Upper lobe of left lung (tissue), 6 donors: ENCODE data around the gene EMX1. TPM values are rescaled to one million over a fixed set of nuclear protein-coding genes. Genes with fewer than 3 reads are reported as not detected.

Source experiments
- ATAC-seq, 2 donors: fragments of 200-7000 bp; cut with Tn5 transposase; one replicate each; pipeline ENCODE4 v1.9.1; 2022; ENCODE audit warnings: mild to moderate bottlenecking in 2 of 2, moderate library complexity in 2 of 2; ENCODE audit not compliant: low FRiP score in 2 of 2
- DNase-seq, 2 donors: peaks; one replicate each; pipeline ENCODE4 v3.0.0-alpha.2; 2019 to 2020
- H3K27ac ChIP-seq, 4 donors: fragments of 200-600 bp; sonication (generic); one replicate each; pipeline ENCODE4 v1.5.1; 2016 to 2019
- H3K27me3 ChIP-seq, 4 donors: fragments of 200-600 bp; sonication (generic); one replicate each; pipeline ENCODE4 v1.5.1; 2017 to 2019
- H3K36me3 ChIP-seq, 4 donors: fragments of 200-600 bp; sonication (generic); one replicate each; pipeline ENCODE4 v1.5.1; 2016 to 2019
- H3K4me1 ChIP-seq, 4 donors: fragments of 200-600 bp; sonication (generic); one replicate each; pipeline ENCODE4 v1.5.1; 2018 to 2019
- H3K4me3 ChIP-seq, 4 donors: fragments of 200-600 bp; sonication (generic); one replicate each; pipeline ENCODE4 v1.5.1; 2017 to 2019; ENCODE audit warnings: mild to moderate bottlenecking in 2 of 4, moderate library complexity in 1 of 4
- H3K9me3 ChIP-seq, 4 donors: fragments of 200-600 bp; sonication (generic); one replicate each; pipeline ENCODE4 v1.5.1; 2018 to 2019
- CTCF ChIP-seq, 6 experiments: fragments of 450-650 bp in 4 of 6; fragments of 200-600 bp in 2 of 6; sonication (generic) in 2 of 6; IDR thresholded peaks; one replicate each; pipeline ENCODE4 v1.5.1; 2016 to 2019; ENCODE audit warnings: antibody characterized with exemption in 6 of 6
- EP300 ChIP-seq, 4 donors: sonication (generic); formaldehyde crosslinking; IDR thresholded peaks; one replicate each; pipeline ENCODE4 v1.5.1; 2017; ENCODE audit warnings: antibody characterized with exemption in 4 of 4, control low read depth in 2 of 4
- POLR2A ChIP-seq, 4 donors: fragments of 450-650 bp; IDR thresholded peaks; one replicate each; pipeline ENCODE4 v1.5.1; 2016 to 2017; ENCODE audit warnings: antibody characterized with exemption in 4 of 4, mild to moderate bottlenecking in 2 of 4
- POLR2AphosphoS5 ChIP-seq, 2 donors: sonication (generic); formaldehyde crosslinking; IDR thresholded peaks; one replicate each; pipeline ENCODE4 v1.5.1; 2017; ENCODE audit warnings: antibody characterized with exemption in 2 of 2
- WGBS, 2 donors: methylation state at CpG; one replicate each; pipeline ENCODE4 v1.1.5; 2017 to 2018; 5-methylcytosine and 5-hydroxymethylcytosine counted together
- total RNA-seq, 6 donors: library from RNA; depleted of rRNA in 4 of 6; stranded (reverse); fragments of >200 nt in 4 of 6; gene quantifications; one replicate each; pipeline versions ENCODE4 v1.1.0 to v1.2.1, GENCODE V29; 2016 to 2021
- donor health status: DM: no; HTN: no; CAD: no; lungs with moderate emphysema.
- donor health status: DM: no; HTN: yes; CAD: no; lungs with severe emphysema.

Gene EMX1
- total RNA-seq, 6 donors from 2014 or later = not detected

GRCh38 chr2:72955228-72956049 is 38.1 kb downstream of the EMX1 start:
- Histone ChIP-seq H3K4me3 (no peak overlapping the region), H3K36me3 (no peaks in the 10 kb centered on the region), H3K4me1 (no peaks in the 10 kb centered on the region), H3K9me3 (no peaks in the 10 kb centered on the region), H3K27me3 (no peaks in the 10 kb centered on the region), H3K27ac (no peak overlapping the region)
- no peak for TF ChIP-seq POLR2AphosphoS5 (IDR thresholded peaks at IDR 0.05)
- TF ChIP-seq POLR2A (IDR thresholded peaks at IDR 0.05) = no peak
- no peak for TF ChIP-seq CTCF (IDR thresholded peaks at IDR 0.05)
- TF ChIP-seq EP300 (IDR thresholded peaks at IDR 0.05) = no peak
- DNase-seq (peak in 1 of 2 donors; percentile 75), ATAC-seq (no peak)
- WGBS, 2 donors = 88 to 91% methylated on average over 20 to 24 of the region's 24 CpGs

GRCh38 chr2:72956050-72956395 is 38.7 kb downstream of the EMX1 start:
- Histone ChIP-seq H3K4me1 (no peaks in the 10 kb centered on the region), H3K27me3 (no peaks in the 10 kb centered on the region), H3K4me3 (no peak overlapping the region), H3K27ac (no peak overlapping the region), H3K36me3 (no peaks in the 10 kb centered on the region), H3K9me3 (no peaks in the 10 kb centered on the region)
- WGBS, 2 donors = 94 to 100% methylated on average over 1 to 2 of the region's 2 CpGs
- TF ChIP-seq CTCF (IDR thresholded peaks at IDR 0.05) (no peak), POLR2A (IDR thresholded peaks at IDR 0.05) (no peak), EP300 (IDR thresholded peaks at IDR 0.05) (no peak), POLR2AphosphoS5 (IDR thresholded peaks at IDR 0.05) (no peak)
- DNase-seq (no peak), ATAC-seq (no peak)

- Histone ChIP-seq H3K4me1 (no peaks in the 10 kb centered on the region), H3K27ac (no peak overlapping the region), H3K4me3 (no peak overlapping the region), H3K27me3 (no peaks in the 10 kb centered on the region), H3K9me3 (no peaks in the 10 kb centered on the region), H3K36me3 (no peaks in the 10 kb centered on the region)
- ATAC-seq (peak in 1 of 2 donors; percentile 54), DNase-seq (no peak)
- WGBS, 2 donors = 82 to 86% methylated on average over 3 of the region's 3 CpGs
- TF ChIP-seq EP300 (IDR thresholded peaks at IDR 0.05) (no peak), POLR2A (IDR thresholded peaks at IDR 0.05) (no peak), CTCF (IDR thresholded peaks at IDR 0.05) (no peak), POLR2AphosphoS5 (IDR thresholded peaks at IDR 0.05) (no peak)
Measured at GRCh38 chr2:72956936-72957335, 39.6 kb downstream of the EMX1 start.

- Histone ChIP-seq H3K4me1 (no peaks in the 10 kb centered on the region), H3K27ac (no peak overlapping the region), H3K27me3 (no peaks in the 10 kb centered on the region), H3K9me3 (no peaks in the 10 kb centered on the region), H3K36me3 (no peaks in the 10 kb centered on the region), H3K4me3 (no peak overlapping the region)
- 95% methylated on average over 10 to 13 of the region's 13 CpGs for WGBS, 2 donors
- TF ChIP-seq EP300 (IDR thresholded peaks at IDR 0.05) (no peak), POLR2AphosphoS5 (IDR thresholded peaks at IDR 0.05) (no peak), POLR2A (IDR thresholded peaks at IDR 0.05) (no peak), CTCF (IDR thresholded peaks at IDR 0.05) (no peak)
- no peak for DNase-seq
- no peak for ATAC-seq
Measured at GRCh38 chr2:72958542-72959385, 41.4 kb downstream of the EMX1 start.
